HEK293T (cell line): Measurements from ENCODE around the gene APPL2.

Experiments used
- ARNT ChIP-seq: fragments of 450-650 bp; IDR thresholded peaks from 2 replicates; pipeline ENCODE4 v1.6.1; 2017; ENCODE audit warnings: mild to moderate bottlenecking
- BHLHE40 ChIP-seq: fragments of 450-650 bp; IDR thresholded peaks from 2 replicates; pipeline ENCODE4 v1.6.1; 2016; ENCODE audit warnings: mild to moderate bottlenecking, moderate library complexity, borderline replicate concordance
- ELF4 ChIP-seq: fragments of 450-650 bp; IDR thresholded peaks from 2 replicates; pipeline ENCODE4 v1.6.1; 2017; ENCODE audit warnings: antibody characterized with exemption
- FOXA1 ChIP-seq: fragments of 450-650 bp; IDR thresholded peaks from 2 replicates; pipeline ENCODE4 v1.6.1; 2016; ENCODE audit warnings: mild to moderate bottlenecking
- FOXK2 ChIP-seq: fragments of 450-650 bp; IDR thresholded peaks from 2 replicates; pipeline ENCODE4 v1.6.1; 2016; ENCODE audit warnings: mild to moderate bottlenecking
- FOXM1 ChIP-seq: fragments of 450-650 bp; IDR thresholded peaks from 2 replicates; pipeline ENCODE4 v1.6.1; 2017; ENCODE audit warnings: mild to moderate bottlenecking, borderline replicate concordance
- L3MBTL2 ChIP-seq: fragments of 450-650 bp; conservative IDR thresholded peaks from 2 replicates; pipeline ENCODE4 v1.6.1; 2016; ENCODE audit warnings: mild to moderate bottlenecking
- NFRKB ChIP-seq: fragments of 450-650 bp; IDR thresholded peaks from 2 replicates; pipeline ENCODE4 v1.6.1; 2016; ENCODE audit warnings: mild to moderate bottlenecking, moderate library complexity
- PKNOX1 ChIP-seq: fragments of 450-650 bp; IDR thresholded peaks from 2 replicates; pipeline ENCODE4 v1.6.1; 2016
- SP1 ChIP-seq: fragments of 450-650 bp; IDR thresholded peaks from 2 replicates; pipeline ENCODE4 v1.6.1; 2017
- SUZ12 ChIP-seq: fragments of 450-650 bp; IDR thresholded peaks from 2 replicates; pipeline ENCODE4 v1.6.1; 2016; ENCODE audit warnings: mild to moderate bottlenecking
- ZNF384 ChIP-seq: fragments of 450-650 bp; IDR thresholded peaks from 2 replicates; pipeline ENCODE4 v1.6.1; 2016

- TF ChIP-seq ZNF384 (no peak), FOXA1 (no peak), FOXK2 (no peak), ELF4 (no peak), NFRKB (no peak), FOXM1 (no peak), BHLHE40 (no peak), ARNT (no peak), PKNOX1 (no peak), SUZ12 (no peak), L3MBTL2 (no peak), SP1 (no peak)
Observed at GRCh38 chr12:105285378-105285777, 49.4 kb upstream of the APPL2 start.
